T-helper 22 cell (primary cell): ENCODE results near the gene SUMO3.

Source experiments
- DNase-seq: peaks from one replicate; pipeline ENCODE4 v3.0.0-alpha.2; 2020; ENCODE audit warnings: low read depth

Gene SUMO3

GRCh38 chr21:44801468-44802395, 16.1 kb downstream of the SUMO3 start, which contains the start of gene UBE2G2:
Gene UBE2G2, minus strand, starts transcription at chr21:44801820. Its CDS starts 72 bp downstream, at chr21:44801748.
- DNase-seq: peak; percentile 74

GRCh38 chr21:44800971-44801467, 16.8 kb downstream of the SUMO3 start:
- DNase-seq: no peak

GRCh38 chr21:44800103-44800502, 17.8 kb downstream of the SUMO3 start:
- no peak for DNase-seq

- no peak for DNase-seq
Measured at GRCh38 chr21:44799646-44800045, 18.2 kb downstream of the SUMO3 start.

GRCh38 chr21:44797775-44798174, 20.1 kb downstream of the SUMO3 start:
- no peak for DNase-seq

GRCh38 chr21:44795342-44795741, 22.5 kb downstream of the SUMO3 start:
- DNase-seq: no peak

GRCh38 chr21:44793592-44794374, 24.1 kb downstream of the SUMO3 start:
- DNase-seq: no peak

GRCh38 chr21:44792702-44793591, 24.9 kb downstream of the SUMO3 start:
- DNase-seq: no peak

GRCh38 chr21:44791993-44792392, 25.9 kb downstream of the SUMO3 start:
- DNase-seq: no peak

GRCh38 chr21:44791246-44791645, 26.6 kb downstream of the SUMO3 start:
- DNase-seq: no peak

GRCh38 chr21:44790368-44790767, 27.5 kb downstream of the SUMO3 start:
- no peak for DNase-seq

- DNase-seq: no peak
Measured at GRCh38 chr21:44789880-44790279, 28.0 kb downstream of the SUMO3 start.

GRCh38 chr21:44785620-44786335, 32.1 kb downstream of the SUMO3 start:
- DNase-seq: no peak

- DNase-seq: no peak
Measured at GRCh38 chr21:44784810-44785209, 33.1 kb downstream of the SUMO3 start.

GRCh38 chr21:44783020-44783696, 34.7 kb downstream of the SUMO3 start:
- DNase-seq: no peak

GRCh38 chr21:44780767-44781459, 36.9 kb downstream of the SUMO3 start:
- DNase-seq: no peak

- DNase-seq: no peak
Measured at GRCh38 chr21:44780137-44780502, 37.7 kb downstream of the SUMO3 start.

GRCh38 chr21:44779417-44780136, 38.3 kb downstream of the SUMO3 start:
- no peak for DNase-seq

GRCh38 chr21:44778983-44779382, 38.9 kb downstream of the SUMO3 start:
- DNase-seq: no peak
